Vagina (tissue), 2 donors: ENCODE results near the gene MCM3AP.

ENCODE experiments used
- POLR2A ChIP-seq, 2 donors: fragments of 450-650 bp; IDR thresholded peaks; one replicate each; pipeline ENCODE4 v1.6.1; 2017; ENCODE audit warnings: antibody characterized with exemption in 2 of 2, mild to moderate bottlenecking in 2 of 2, moderate library complexity in 2 of 2
- TF ChIP-seq, protein P1 (sequence below), 3 experiments: fragments of 450-650 bp in 2 of 3; fragments of 200-600 bp in 1 of 3; sonication (generic) in 1 of 3; IDR thresholded peaks; one replicate each; pipeline ENCODE4 v1.5.1; 2017 to 2019; ENCODE audit warnings: antibody characterized with exemption in 3 of 3, mild to moderate bottlenecking in 2 of 3, moderate library complexity in 2 of 3

- TF ChIP-seq, protein P1, sequence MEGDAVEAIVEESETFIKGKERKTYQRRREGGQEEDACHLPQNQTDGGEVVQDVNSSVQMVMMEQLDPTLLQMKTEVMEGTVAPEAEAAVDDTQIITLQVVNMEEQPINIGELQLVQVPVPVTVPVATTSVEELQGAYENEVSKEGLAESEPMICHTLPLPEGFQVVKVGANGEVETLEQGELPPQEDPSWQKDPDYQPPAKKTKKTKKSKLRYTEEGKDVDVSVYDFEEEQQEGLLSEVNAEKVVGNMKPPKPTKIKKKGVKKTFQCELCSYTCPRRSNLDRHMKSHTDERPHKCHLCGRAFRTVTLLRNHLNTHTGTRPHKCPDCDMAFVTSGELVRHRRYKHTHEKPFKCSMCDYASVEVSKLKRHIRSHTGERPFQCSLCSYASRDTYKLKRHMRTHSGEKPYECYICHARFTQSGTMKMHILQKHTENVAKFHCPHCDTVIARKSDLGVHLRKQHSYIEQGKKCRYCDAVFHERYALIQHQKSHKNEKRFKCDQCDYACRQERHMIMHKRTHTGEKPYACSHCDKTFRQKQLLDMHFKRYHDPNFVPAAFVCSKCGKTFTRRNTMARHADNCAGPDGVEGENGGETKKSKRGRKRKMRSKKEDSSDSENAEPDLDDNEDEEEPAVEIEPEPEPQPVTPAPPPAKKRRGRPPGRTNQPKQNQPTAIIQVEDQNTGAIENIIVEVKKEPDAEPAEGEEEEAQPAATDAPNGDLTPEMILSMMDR (IDR thresholded peaks at IDR 0.05), result no peak
- TF ChIP-seq POLR2A (IDR thresholded peaks at IDR 0.05), result no peak
Measured at GRCh38 chr21:46188226-46189212, 96.9 kb downstream of the MCM3AP start.
